ENCODE results near the gene STRBP. TPM values are rescaled to one million over a fixed set of nuclear protein-coding genes. Genes with fewer than 3 reads are reported as not detected.

Gene STRBP
- total RNA-seq, 1 experiment from 2014 or later: 39.9 TPM

DNA sequence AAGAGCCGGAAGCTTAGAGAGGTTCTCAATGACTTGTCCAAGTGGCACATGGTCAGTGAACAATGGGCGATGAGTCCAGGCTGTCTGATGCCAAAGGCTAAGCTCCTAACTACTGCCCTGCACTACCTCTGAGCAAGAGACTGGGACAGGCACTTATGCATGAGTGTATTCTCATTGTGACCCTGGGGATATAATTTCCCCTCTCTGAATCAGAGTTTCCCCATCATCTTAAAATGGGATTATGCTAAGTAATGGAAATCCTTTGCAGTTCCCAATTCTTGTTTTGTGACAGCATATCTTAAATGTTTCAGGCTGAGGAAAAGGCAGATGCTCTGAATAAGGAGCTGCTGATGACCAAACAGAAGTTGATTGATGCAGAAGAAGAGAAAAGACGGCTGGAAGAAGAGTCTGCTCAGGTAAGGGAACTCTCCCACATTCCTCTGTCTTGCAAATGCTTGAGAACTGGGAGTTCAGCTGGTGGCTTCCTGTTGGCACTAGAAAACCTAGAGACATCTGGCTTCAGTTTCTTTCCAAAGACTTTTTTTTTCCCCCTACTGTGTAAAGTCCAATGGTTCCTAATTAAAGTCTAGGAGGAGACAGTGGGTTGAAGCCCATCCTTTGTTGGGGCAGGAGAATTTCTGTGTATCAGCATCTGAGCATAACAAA is 170.8 kb downstream of the STRBP start:
- DNase-seq: no peak

DNA sequence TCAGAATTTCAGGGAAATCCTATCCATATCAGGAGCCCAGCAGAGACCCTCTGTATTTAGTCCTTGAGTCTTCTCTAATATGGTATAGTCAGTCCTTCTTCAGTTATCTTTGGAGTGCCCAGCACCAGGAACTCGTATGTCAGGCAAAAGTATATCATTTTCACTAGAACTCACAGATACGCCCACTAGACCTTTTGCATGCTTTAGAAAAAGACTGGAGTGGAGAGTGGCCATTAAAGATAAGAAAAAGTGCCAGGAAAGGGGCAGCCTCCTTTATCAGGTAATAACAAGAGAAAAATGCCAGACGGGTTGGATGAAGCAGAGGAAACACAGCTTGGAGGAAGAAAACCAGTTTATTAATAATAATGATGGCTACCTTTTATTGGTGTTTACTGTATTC is 171.4 kb downstream of the STRBP start:
- peaks cover 30% of the 10 kb centered on the region; the same call in 1 of the 2 replicates for H3K36me3 ChIP-seq (ENCODE audit: low read depth)
- no TSS peak for BruUV-seq (replicated peaks)

More for the DNA sequence above, 170.8 kb downstream of the STRBP start:
- Histone ChIP-seq H3K79me2 (ENCODE audit: low read depth) (no peaks in the 10 kb centered on the region), H3K9me2 (ENCODE audit: insufficient read depth) (no peaks in the 10 kb centered on the region), H3K4me3 (no peak overlapping the region), H3K9me3 (ENCODE audit: insufficient read depth, low read depth) (no peaks in the 10 kb centered on the region), H3F3A (ENCODE audit: insufficient read depth, low read depth) (no peaks in the 10 kb centered on the region; the same call in 1 of the 2 replicates), H3K27ac (no peak overlapping the region), H4K20me1 (ENCODE audit: insufficient read depth) (peaks cover 8% of the 10 kb centered on the region; the same call in 1 of the 2 replicates), H3K4me2 (no peak overlapping the region), H3K4me1 (replicated peaks; ENCODE audit: insufficient read depth) (no peaks in the 10 kb centered on the region), H3K36me3 (ENCODE audit: low read depth) (peaks cover 34% of the 10 kb centered on the region; the same call in 1 of the 2 replicates), H2AFZ (no peak overlapping the region), H3K27me3 (ENCODE audit: insufficient read depth, low read depth) (no peaks in the 10 kb centered on the region)
- intact Hi-C loops (cut with micrococcal nuclease; ENCODE audit: unreplicated experiment): no loop called here
- no peak for TF ChIP-seq CTCF (conservative IDR thresholded peaks at IDR 0.05)
- no peak for TF ChIP-seq EZH2 (IDR thresholded peaks at IDR 0.05; ENCODE audit: low read depth)
- BruUV-seq (replicated peaks): no TSS peak
- ChIA-PET POLR2A (ENCODE audit: unreplicated experiment) (no interaction called here), CTCF (no interaction called here)

DNA sequence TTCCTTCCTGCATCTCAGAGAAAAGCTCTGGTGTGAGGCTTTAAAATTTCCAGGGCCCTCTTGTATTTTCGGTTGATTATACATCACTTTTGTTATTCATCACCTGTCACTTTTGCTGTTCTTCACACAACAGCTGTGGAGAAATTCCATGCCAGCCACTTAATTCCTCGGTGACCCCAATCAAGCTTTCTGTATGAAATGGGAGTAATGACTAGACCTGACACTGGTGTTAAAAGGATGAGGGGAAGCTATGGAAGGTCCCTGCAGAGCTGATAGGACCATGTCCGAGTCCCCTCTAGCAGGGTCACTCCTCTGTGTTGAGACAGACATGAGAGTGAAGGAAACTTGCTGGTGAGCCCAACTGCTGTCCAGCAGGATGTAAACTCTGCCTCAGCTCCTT is 175.2 kb downstream of the STRBP start:
- Histone ChIP-seq H3K27ac (no peak overlapping the region), H2AFZ (no peak overlapping the region), H3K4me3 (no peak overlapping the region), H3K79me2 (ENCODE audit: low read depth) (no peaks in the 10 kb centered on the region), H3K9me2 (ENCODE audit: insufficient read depth) (no peaks in the 10 kb centered on the region), H3K9me3 (ENCODE audit: insufficient read depth, low read depth) (no peaks in the 10 kb centered on the region), H3K4me2 (no peak overlapping the region), H4K20me1 (ENCODE audit: insufficient read depth) (no peaks in the 10 kb centered on the region; the same call in 1 of the 2 replicates), H3F3A (ENCODE audit: insufficient read depth, low read depth) (no peaks in the 10 kb centered on the region), H3K36me3 (ENCODE audit: low read depth) (peaks cover 35% of the 10 kb centered on the region), H3K27me3 (ENCODE audit: insufficient read depth, low read depth) (no peaks in the 10 kb centered on the region), H3K4me1 (replicated peaks; ENCODE audit: insufficient read depth) (no peaks in the 10 kb centered on the region)
- no peak for DNase-seq
- intact Hi-C loops (cut with micrococcal nuclease; ENCODE audit: unreplicated experiment): no loop called here
- CTCF ChIA-PET: no interaction called here
- no peak for TF ChIP-seq EZH2 (IDR thresholded peaks at IDR 0.05; ENCODE audit: low read depth)
- TF ChIP-seq CTCF (conservative IDR thresholded peaks at IDR 0.05): no peak
- POLR2A ChIA-PET (ENCODE audit: unreplicated experiment): interaction anchor here (0.7 kb wide), 1 partner anchor 11 kb away, joined by 7 read pairs; no protein-coding TSS in a partner anchor
- no TSS peak for BruUV-seq (replicated peaks)

More for the DNA sequence above, 171.4 kb downstream of the STRBP start:
- CTCF ChIA-PET: no interaction called here
- intact Hi-C loops (cut with micrococcal nuclease; ENCODE audit: unreplicated experiment): no loop called here
- Histone ChIP-seq H3K4me3 (no peak overlapping the region), H4K20me1 (ENCODE audit: insufficient read depth) (peaks cover 8% of the 10 kb centered on the region; the same call in 1 of the 2 replicates), H3K9me2 (ENCODE audit: insufficient read depth) (no peaks in the 10 kb centered on the region), H3K9me3 (ENCODE audit: insufficient read depth, low read depth) (no peaks in the 10 kb centered on the region), H3K27me3 (ENCODE audit: insufficient read depth, low read depth) (no peaks in the 10 kb centered on the region), H3K27ac (no peak overlapping the region), H3F3A (ENCODE audit: insufficient read depth, low read depth) (no peaks in the 10 kb centered on the region; the same call in 1 of the 2 replicates), H3K4me2 (no peak overlapping the region), H3K4me1 (replicated peaks; ENCODE audit: insufficient read depth) (no peaks in the 10 kb centered on the region), H3K79me2 (ENCODE audit: low read depth) (no peaks in the 10 kb centered on the region), H2AFZ (no peak overlapping the region)
- no peak for TF ChIP-seq EZH2 (IDR thresholded peaks at IDR 0.05; ENCODE audit: low read depth)
- no peak for TF ChIP-seq CTCF (conservative IDR thresholded peaks at IDR 0.05)
- POLR2A ChIA-PET (ENCODE audit: unreplicated experiment): no interaction called here
- DNase-seq: no peak

All from PC-9 (cell line).